ENCODE measurements around the gene KCNT2.

GRCh38 chr1:196278816-196279215, 329.4 kb downstream of the KCNT2 start:
- TF ChIP-seq RNF2 (IDR thresholded peaks at IDR 0.05) (no peak), FOXM1 (IDR thresholded peaks at IDR 0.05; ENCODE audit: low read depth) (no peak), FOXM1 (CRISPR knock-in tag; IDR thresholded peaks at IDR 0.05; ENCODE audit: low read depth) (no peak), SP1 (CRISPR knock-in tag; IDR thresholded peaks at IDR 0.05) (no peak), RAD21 (CRISPR knock-in tag; conservative IDR thresholded peaks at IDR 0.05 in 1 of 2, IDR thresholded peaks at IDR 0.05 in 1 of 2) (no peak), KLF1 (tag; IDR thresholded peaks at IDR 0.05) (no peak), EZH2 (IDR thresholded peaks at IDR 0.05; ENCODE audit: borderline replicate concordance, low read depth, low read length) (no peak), ZNF561 (CRISPR knock-in tag; conservative IDR thresholded peaks at IDR 0.05) (no peak), BCL6 (CRISPR knock-in tag; IDR thresholded peaks at IDR 0.05) (no peak), SIN3A (IDR thresholded peaks at IDR 0.05; ENCODE audit: borderline replicate concordance in 2 of 2, control insufficient read depth in 1 of 2, low read depth in 2 of 2, low read length in 2 of 2) (no peak)
